ENCODE results near the gene TBL1XR1. TPM values are rescaled to one million over a fixed set of nuclear protein-coding genes. Genes with fewer than 3 reads are reported as not detected.
"Not testable (repeated sequence)": the region's sequence is repeated elsewhere in the genome, so short reads cannot be mapped to it uniquely, and the experiment has no call there.

The TBL1XR1 gene
- total RNA-seq, 1 experiment from 2014 or later = 161 TPM

DNA sequence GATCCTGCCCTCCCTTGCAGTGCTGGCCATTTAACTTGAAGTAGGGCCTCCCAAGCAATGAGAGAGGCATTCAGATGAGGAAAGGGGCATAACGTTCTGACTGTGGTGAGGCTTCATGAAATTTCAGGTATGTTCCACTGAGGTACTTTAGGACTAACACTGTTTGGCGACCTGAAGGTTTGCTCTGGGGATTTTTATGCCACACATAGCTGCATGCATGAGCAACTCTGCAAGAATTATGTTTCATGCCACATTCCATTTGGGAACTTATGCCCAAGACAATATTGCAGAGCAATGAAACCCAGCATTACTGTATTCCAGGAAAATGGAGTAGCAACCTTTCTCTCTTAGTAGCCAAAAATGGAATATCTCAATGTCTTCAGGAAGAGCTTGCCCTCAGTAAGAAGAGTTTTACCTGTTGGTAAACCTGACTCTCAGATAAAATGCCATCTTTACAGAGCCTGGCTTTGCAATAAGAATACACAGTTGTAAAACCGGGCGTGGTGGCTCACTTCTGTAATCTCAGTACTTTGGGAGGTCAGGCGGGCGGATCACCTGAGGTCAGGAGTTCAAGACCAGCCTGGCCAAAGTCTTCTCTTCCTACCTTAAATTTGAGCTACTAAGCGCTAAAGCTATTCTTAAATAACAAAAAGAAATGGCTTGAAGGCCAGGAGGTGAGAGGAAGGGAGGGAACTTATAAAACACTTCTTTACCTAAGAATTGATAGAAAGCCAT lies 16.7 kb upstream of the TBL1XR1 start:
- Histone ChIP-seq H3K4me3 (no peak overlapping the region), H3K36me3 (no peaks in the 10 kb centered on the region), H3K9me3 (replicated peaks) (no peaks in the 10 kb centered on the region), H3K27ac (no peak overlapping the region), H3K27me3 (no peaks in the 10 kb centered on the region), H3K4me1 (peaks cover 15% of the 10 kb centered on the region)
- DNase-seq = no peak

DNA sequence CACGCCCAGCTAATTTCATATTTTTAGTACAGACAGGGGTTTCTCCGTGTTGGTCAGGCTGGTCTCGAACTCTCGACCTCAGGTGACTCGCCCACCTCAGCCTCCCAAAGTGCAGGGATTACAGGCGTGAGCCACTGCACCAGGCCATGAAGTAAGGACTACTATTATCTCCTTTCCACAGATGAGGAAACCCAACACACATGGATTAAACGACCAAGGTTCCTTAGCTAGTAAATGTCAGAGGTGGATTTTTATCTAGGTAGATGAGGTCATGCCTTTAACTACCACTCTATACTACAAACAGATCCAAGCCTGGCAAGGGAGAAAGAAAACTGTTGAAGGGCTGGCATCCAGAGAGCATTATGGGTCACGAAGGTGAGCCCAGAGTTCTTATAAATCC lies 15.5 kb upstream of the TBL1XR1 start:
- H3K4me1 ChIP-seq = peaks cover 15% of the 10 kb centered on the region
- H3K27me3 ChIP-seq = no peaks in the 10 kb centered on the region
- no peak overlapping the region for H3K4me3 ChIP-seq
- H3K9me3 ChIP-seq (replicated peaks) = no peaks in the 10 kb centered on the region
- H3K36me3 ChIP-seq = no peaks in the 10 kb centered on the region
- no peak for DNase-seq
- no peak overlapping the region; the same call in 1 of the 2 replicates for H3K27ac ChIP-seq

DNA sequence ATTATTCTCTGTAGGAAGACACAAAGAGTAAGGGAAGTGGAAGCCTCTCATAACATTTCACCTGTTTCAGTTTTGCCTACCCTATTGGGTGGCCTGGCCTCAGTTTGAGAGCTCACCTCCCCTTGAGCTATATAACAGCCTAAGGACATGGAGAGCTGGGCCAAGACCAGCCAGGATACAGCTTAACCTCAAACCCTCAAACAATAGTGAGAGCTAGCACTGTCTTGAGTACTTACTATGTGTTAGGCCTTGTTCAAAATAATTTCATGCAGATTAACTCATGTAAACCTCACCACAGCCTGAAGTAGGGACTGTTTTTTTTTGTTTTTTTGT lies 15.0 kb upstream of the TBL1XR1 start:
- no peak overlapping the region for H3K4me3 ChIP-seq
- no peaks in the 10 kb centered on the region for H3K27me3 ChIP-seq
- DNase-seq = peak; percentile 19 to 67
- peaks cover 15% of the 10 kb centered on the region for H3K4me1 ChIP-seq
- peak overlapping the region; percentile 46 for H3K27ac ChIP-seq
- H3K9me3 ChIP-seq (replicated peaks) = no peaks in the 10 kb centered on the region
- no peaks in the 10 kb centered on the region for H3K36me3 ChIP-seq

DNA sequence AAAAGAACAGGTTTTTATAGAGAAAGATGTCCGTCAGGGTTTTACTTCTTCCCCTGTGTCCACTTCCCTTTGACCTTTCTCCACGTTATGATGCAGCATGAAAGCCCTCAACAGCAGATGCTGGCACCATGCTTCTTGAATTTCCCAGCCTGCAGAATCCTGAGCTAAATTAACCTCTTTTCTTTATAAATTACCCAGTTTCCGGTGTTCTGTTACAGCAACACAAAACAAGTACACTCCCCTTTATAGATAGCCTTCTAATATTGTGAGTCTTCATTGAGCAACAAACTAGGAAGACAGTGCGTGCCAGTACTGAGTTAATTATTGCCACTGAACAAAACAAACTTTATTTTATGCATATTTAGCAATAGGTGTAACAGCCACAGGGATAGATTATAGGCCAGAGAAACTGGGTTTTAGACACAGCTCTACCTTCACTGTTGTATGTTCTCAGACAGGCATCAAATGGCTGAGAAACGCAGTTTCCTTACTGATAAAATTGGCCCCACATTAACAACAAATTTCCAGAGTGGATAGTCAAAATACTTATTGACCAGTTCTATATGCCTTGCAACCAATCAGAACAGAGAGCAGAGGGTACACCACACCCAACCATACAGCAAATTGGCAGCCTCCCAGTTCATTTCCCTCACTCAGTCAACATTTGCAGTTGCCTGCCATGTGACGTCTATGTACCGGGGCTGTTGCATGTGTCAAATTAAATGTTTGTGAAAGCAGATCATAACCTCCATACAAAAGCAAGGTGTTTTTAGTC lies 14.4 kb upstream of the TBL1XR1 start:
- no peaks in the 10 kb centered on the region for H3K36me3 ChIP-seq
- H3K27ac ChIP-seq = peak overlapping the region; percentile 46
- peak overlapping the region; percentile 25 for H3K4me3 ChIP-seq
- H3K4me1 ChIP-seq = peaks cover 15% of the 10 kb centered on the region
- H3K27me3 ChIP-seq = no peaks in the 10 kb centered on the region
- DNase-seq = peak; percentile 42 to 67
- no peaks in the 10 kb centered on the region for H3K9me3 ChIP-seq (replicated peaks)

DNA sequence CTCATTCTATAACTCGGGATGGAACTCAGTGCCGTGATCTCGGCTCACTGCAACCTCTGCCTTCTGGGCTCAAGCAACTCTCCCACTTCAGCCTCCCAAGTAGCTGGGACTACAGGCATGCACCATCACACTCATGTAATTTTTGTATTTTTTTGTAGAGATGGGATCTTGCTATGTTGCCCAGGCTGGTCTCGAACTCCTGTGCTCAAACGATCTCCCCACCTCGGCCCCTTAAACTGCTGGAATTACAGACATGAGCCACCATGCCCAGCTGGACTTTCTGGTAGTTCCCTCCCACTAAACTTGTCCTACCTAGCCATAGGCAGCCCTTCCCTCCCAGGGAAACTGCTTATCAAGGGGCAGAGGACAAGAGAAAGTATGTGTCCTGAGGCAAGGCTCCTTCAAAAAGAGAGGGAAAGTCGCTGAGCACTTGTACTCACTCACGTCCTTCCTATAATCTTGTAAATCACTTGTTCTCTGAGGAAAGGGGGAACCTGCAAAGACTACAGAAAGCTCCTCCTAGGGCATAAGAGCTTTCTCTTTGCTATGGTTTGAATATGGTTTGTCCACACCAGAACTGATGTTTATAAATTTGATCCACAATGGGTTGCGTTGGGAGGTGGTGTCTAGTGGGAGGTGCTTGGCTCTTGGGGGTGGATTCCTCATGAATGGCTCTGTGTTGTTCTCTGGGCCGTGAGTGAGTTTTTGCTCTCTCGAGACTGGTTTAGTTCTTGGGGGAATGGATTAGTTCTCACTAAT lies 13.6 kb upstream of the TBL1XR1 start:
- Histone ChIP-seq H3K27me3 (no peaks in the 10 kb centered on the region), H3K4me1 (peaks cover 15% of the 10 kb centered on the region), H3K27ac (peak overlapping the region; percentile 46), H3K36me3 (no peaks in the 10 kb centered on the region), H3K9me3 (replicated peaks) (no peaks in the 10 kb centered on the region), H3K4me3 (peak overlapping the region; percentile 25)
- DNase-seq = peak in 1 of 2 experiments; percentile 44

DNA sequence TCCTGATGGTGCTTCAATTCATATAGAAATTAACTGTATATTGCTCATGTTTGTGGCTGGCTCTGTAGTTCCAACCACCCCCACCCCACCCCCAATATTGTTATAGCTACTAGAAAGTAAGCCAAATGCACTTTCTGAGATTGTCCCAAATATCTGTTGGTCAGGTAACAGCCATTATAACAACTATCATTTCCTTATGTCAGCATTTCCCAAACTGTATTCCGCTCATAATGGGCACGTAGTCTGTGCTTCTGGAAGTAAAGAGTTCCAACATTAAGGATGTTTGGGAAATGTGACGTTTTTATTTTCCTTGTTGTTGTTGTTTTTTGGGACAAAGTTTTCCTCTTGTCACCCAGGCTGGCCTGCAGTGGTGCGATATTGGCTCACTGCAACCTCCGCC lies 12.2 kb upstream of the TBL1XR1 start:
- DNase-seq = no peak
- Histone ChIP-seq H3K27me3 (no peaks in the 10 kb centered on the region), H3K9me3 (replicated peaks) (no peaks in the 10 kb centered on the region), H3K36me3 (no peaks in the 10 kb centered on the region), H3K4me3 (no peak overlapping the region), H3K4me1 (peaks cover 15% of the 10 kb centered on the region), H3K27ac (no peak overlapping the region)

DNA sequence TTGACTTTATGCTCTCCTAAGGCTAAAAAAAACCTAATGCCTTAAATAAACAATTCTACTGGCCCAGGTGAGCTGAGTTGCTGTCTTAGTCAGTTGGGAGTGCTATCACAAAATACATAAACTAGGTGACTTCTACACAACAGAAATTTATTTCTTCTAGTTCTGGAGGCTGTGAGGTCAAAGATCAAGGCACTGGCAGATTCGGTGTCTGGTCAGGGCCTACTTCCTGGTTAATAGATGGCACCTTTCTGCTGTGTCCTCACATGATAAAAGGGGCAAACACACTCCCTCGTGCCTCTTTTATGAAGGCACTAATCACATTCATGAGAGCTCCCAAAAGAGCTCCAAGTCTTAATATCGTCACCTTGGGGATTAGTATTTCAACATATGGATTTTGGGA lies 11.5 kb upstream of the TBL1XR1 start:
- no peak for DNase-seq
- H3K4me1 ChIP-seq = peaks cover 15% of the 10 kb centered on the region

DNA sequence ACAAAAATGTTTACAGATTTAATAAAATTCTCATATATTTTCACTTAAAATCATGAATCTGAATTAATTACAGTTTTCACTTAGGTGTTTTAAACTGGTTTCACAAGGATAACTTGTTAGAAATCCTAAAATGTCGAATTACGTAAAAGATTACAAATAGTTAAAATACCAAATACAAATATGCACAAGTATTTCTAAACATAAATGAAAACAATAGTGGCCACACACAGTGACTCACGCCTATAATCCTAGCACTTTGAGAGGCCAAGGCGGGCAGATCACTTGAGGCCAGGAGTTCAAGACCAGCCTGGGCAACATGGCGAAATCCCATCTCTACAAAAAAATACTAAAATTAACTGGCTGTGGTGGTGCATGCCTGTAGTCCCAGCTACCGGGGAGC lies 10.9 kb upstream of the TBL1XR1 start:
- Histone ChIP-seq H3K4me3 (no peak overlapping the region), H3K36me3 (no peaks in the 10 kb centered on the region), H3K27me3 (no peaks in the 10 kb centered on the region), H3K4me1 (peaks cover 15% of the 10 kb centered on the region), H3K9me3 (replicated peaks) (no peaks in the 10 kb centered on the region), H3K27ac (no peak overlapping the region)
- DNase-seq = no peak

More for the DNA sequence above, 11.5 kb upstream of the TBL1XR1 start:
- no peak overlapping the region for H3K27ac ChIP-seq
- H3K4me3 ChIP-seq = no peak overlapping the region
- no peaks in the 10 kb centered on the region for H3K9me3 ChIP-seq (replicated peaks)
- no peaks in the 10 kb centered on the region for H3K36me3 ChIP-seq
- no peaks in the 10 kb centered on the region for H3K27me3 ChIP-seq

DNA sequence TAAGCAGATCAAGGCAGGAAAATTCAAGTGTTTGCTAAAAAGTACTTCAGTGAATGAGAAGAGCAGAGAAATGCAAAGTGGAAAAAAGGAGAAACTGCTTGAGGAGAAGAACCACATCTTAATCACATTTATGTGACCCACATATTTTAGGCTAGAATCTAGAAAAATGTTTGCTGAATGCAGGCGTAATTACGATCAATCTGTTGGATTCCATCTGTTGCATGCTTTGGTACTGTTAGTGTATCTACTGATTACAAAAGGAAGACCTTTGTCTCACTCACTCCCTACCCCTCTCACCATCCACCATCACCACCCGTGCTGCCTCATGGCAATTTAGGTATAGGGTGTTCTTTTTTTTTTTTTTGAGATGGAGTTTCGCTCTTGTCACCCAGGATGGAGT lies 9.7 kb upstream of the TBL1XR1 start:
- DNase-seq = no peak
- Histone ChIP-seq H3K4me1 (peaks cover 11% of the 10 kb centered on the region), H3K27me3 (no peaks in the 10 kb centered on the region), H3K27ac (no peak overlapping the region), H3K36me3 (no peaks in the 10 kb centered on the region), H3K4me3 (no peak overlapping the region), H3K9me3 (replicated peaks) (no peaks in the 10 kb centered on the region)

DNA sequence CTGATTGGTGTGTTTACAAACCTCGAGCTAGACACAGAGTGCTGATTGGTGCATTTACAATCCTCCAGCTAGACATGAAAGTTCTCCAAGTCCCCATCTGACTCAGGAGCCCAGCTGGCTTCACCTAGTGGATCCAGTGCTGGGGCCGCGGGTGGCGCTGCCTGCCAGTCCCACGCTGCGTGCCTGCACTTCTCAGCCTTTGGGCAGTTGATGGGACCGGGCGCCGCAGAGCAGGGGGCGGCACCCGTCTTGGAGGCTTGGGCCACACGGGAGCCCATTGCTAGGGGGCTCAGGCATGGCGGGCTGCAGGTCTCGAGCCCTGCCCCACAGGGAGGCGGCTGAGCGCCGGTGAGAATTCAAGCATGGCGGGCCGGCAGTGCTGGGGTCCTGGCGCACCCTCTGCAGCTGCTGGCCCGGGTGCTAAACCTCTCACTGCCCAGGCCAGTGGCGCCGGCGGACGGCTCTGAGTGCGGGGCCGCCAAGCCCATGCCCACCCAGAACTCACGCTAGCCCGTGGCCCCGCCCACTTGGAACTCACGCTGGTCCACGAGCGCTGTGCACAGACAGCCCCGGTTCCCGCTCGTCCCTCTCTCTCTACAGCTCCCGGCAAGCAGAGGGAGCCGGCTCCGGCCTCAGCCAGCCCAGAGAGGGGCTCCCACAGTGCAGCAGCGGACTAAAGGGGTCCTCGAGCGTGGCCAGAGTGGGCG lies 6.6 kb upstream of the TBL1XR1 start:
- peaks cover under 1% of the 10 kb centered on the region; the same call in 1 of the 2 replicates for H3K4me1 ChIP-seq
- DNase-seq = no peak

DNA sequence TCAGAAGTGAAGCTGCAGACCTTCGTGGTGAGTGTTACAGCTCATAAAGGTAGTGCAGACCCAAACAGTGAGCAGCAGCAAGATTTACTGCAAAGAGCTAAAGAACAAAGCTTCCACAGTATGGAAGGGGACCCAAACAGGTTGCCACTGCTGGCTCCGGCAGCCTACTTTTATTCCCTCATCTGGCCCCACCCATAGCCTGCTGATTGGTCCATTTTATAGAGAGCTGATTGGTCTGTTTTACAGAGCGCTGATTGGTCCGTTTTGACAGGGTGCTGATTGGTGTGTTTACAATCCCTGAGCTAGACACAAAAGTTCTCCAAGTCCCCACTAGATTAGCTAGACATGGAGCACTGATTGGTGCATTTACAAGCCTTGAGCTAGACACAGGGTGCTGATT lies 5.7 kb upstream of the TBL1XR1 start:
- not testable (repeated sequence) for DNase-seq; H3K4me1 ChIP-seq; H3K27me3 ChIP-seq; H3K27ac ChIP-seq; H3K4me3 ChIP-seq; H3K9me3 ChIP-seq (replicated peaks); H3K36me3 ChIP-seq

More for the DNA sequence above, 6.6 kb upstream of the TBL1XR1 start:
- no peaks in the 10 kb centered on the region for H3K9me3 ChIP-seq (replicated peaks)
- no peaks in the 10 kb centered on the region for H3K27me3 ChIP-seq
- no peak overlapping the region for H3K4me3 ChIP-seq
- no peaks in the 10 kb centered on the region for H3K36me3 ChIP-seq
- H3K27ac ChIP-seq = no peak overlapping the region

DNA sequence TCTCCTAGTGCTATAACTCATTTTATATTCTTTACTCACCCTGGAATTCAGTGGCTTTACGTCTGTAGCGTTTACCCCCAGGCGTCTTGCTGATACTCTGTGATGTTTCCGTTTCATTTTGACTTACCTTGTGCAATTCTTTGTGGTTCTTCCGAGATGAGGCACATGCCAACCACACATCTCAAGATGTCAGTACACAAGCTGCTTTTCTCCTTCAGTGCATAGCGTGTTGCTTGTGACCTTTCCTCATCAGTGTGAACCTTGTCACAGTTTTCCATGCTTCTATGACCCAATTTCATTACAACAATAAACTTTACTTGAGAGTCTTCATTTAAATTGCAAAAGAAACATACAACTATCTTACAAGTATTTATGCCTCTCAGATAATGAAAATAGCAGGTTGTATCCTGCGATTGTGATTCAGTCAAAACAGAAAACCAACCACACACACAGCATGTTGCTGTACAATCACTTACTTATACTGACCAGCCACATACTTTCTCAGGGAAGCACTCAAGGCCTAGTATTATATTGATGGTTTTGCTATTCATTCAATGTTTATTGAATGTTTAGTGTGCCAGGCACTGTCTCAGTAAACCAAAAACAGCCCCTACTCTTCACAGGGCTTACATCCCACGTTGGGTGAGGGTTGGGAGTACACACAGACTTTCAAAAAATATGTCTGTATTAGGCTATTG lies 4.6 kb upstream of the TBL1XR1 start:
- Histone ChIP-seq H3K9me3 (replicated peaks) (no peaks in the 10 kb centered on the region), H3K27ac (no peak overlapping the region), H3K4me3 (no peak overlapping the region), H3K4me1 (peaks cover 7% of the 10 kb centered on the region; the same call in 1 of the 2 replicates), H3K36me3 (no peaks in the 10 kb centered on the region), H3K27me3 (no peaks in the 10 kb centered on the region)
- no peak for DNase-seq

DNA sequence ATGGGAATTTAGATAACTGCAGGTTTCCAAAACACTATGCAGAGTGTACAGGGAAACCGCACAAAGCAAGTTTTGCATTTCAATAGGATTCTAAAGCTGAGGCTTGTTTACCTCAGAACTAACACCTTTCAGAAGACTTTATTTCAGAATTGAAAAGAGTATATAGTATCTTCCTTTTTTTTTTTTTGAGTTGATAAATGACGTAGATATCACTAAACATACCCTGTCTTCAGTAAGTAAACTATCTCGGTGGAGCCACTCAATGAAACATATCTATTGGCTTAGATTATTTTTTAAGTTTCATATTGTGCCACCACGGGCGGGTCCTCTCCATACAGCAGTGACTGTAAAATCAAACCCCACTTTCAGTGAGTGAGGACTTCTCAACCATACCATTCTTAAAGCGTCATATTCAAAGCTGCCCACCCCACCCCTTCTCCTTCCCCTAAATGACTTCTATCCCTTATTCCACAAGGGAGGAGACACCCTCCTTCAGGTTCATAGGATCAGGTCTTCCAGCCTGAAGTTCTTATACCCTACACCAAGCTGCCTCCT lies 2.0 kb upstream of the TBL1XR1 start:
- Histone ChIP-seq H3K27ac (no peak overlapping the region), H3K36me3 (peaks cover 3% of the 10 kb centered on the region; the same call in 1 of the 2 replicates), H3K4me1 (peaks cover 7% of the 10 kb centered on the region; the same call in 1 of the 2 replicates), H3K4me3 (no peak overlapping the region), H3K9me3 (replicated peaks) (no peaks in the 10 kb centered on the region), H3K27me3 (no peaks in the 10 kb centered on the region)
- DNase-seq = no peak

Measured in SJCRH30 (cell line).